IPS DF 19.7 (cell line): ENCODE data around the gene SNX25.

Source experiments
- DNase-seq: peaks from one replicate; pipeline ENCODE4 v3.0.0-alpha.2; 2013; ENCODE audit warnings: low read depth, low spot score

Gene SNX25

GRCh38 chr4:185405296-185405999, 196.1 kb downstream of the SNX25 start:
- DNase-seq: no peak

- no peak for DNase-seq
These were observed 199.0 kb downstream of the SNX25 start for GRCh38 chr4:185408432-185408831.

- DNase-seq: no peak
These were observed 202.5 kb downstream of the SNX25 start for GRCh38 chr4:185411849-185412248.

- no peak for DNase-seq
These were observed 203.0 kb downstream of the SNX25 start for GRCh38 chr4:185412412-185412811.
